LNCaP clone FGC (cell line): Measurements from ENCODE around the gene RACGAP1.

Experiments used
- DNase-seq: peaks from one replicate; pipeline ENCODE4 v3.0.0-alpha.2; 2011; ENCODE audit warnings: low read depth
- H3K4me3 ChIP-seq: 2 replicates; pipeline ENCODE4 v1.5.1; 2011; ENCODE audit warnings: mild to moderate bottlenecking, low read depth, low read length, control low read depth
- CTCF ChIP-seq: IDR thresholded peaks from 2 replicates; pipeline ENCODE4 v1.5.1; 2012; ENCODE audit warnings: mild to moderate bottlenecking; ENCODE audit not compliant: control insufficient read depth, insufficient read depth; ENCODE audit errors: extremely low read depth

The RACGAP1 gene

GRCh38 chr12:49961993-49962764 is 63.1 kb downstream of the RACGAP1 start:
- no peak for TF ChIP-seq CTCF
- DNase-seq = no peak
- no peak overlapping the region for H3K4me3 ChIP-seq

- DNase-seq = no peak
- H3K4me3 ChIP-seq = no peak within 1 kb of the TSS
- TF ChIP-seq CTCF = no peak
These were observed 64.0 kb downstream of the RACGAP1 start, which contains the start of gene AQP5 for GRCh38 chr12:49961111-49961922. TSS of gene AQP5 (plus strand) at chr12:49961872. CDS start at chr12:49962018, 146 bp downstream.

- DNase-seq = no peak
- no peak for TF ChIP-seq CTCF
- H3K4me3 ChIP-seq = no peak overlapping the region
These were observed 64.7 kb downstream of the RACGAP1 start for GRCh38 chr12:49960474-49961110.

GRCh38 chr12:49959685-49960473 is 65.4 kb downstream of the RACGAP1 start:
- DNase-seq = no peak
- H3K4me3 ChIP-seq = no peak overlapping the region
- TF ChIP-seq CTCF = no peak

GRCh38 chr12:49957570-49957967 is 67.7 kb downstream of the RACGAP1 start:
- TF ChIP-seq CTCF = no peak
- H3K4me3 ChIP-seq = no peak overlapping the region
- DNase-seq = no peak

GRCh38 chr12:49956663-49957569 is 68.4 kb downstream of the RACGAP1 start:
- TF ChIP-seq CTCF = no peak
- DNase-seq = no peak
- no peak overlapping the region for H3K4me3 ChIP-seq
